Erythroblast (primary cell): ENCODE measurements around the gene PPCS.

Experiments
- GATA1 ChIP-seq: IDR thresholded peaks from 2 replicates; pipeline ENCODE4 v1.6.1; 2011; ENCODE audit warnings: low read depth, mild to moderate bottlenecking, control low read depth, low read length, moderate library complexity
- POLR2A ChIP-seq: IDR thresholded peaks from 2 replicates; pipeline ENCODE4 v1.6.1; 2011; ENCODE audit warnings: mild to moderate bottlenecking, low read length

- TF ChIP-seq POLR2A (no peak), GATA1 (no peak)
Observed at GRCh38 chr1:42419126-42419821, 37.1 kb upstream of the PPCS start.
